GM21360 (cell line): ENCODE data around the gene SPOCK3.
"Not testable (repeated sequence)": the region's sequence is repeated elsewhere in the genome, so short reads cannot be mapped to it uniquely, and the experiment has no call there.

Experiments used
- ATAC-seq: cut with Tn5 transposase; IDR thresholded peaks from one replicate; pipeline ENCODE4 v1.9.1; 2021; ENCODE audit warnings: mild to moderate bottlenecking, moderate library complexity; ENCODE audit not compliant: unreplicated experiment

Gene SPOCK3

GRCh38 chr4:166968219-166968618 is 266.1 kb downstream of the SPOCK3 start:
- ATAC-seq = not testable (repeated sequence)

GRCh38 chr4:166965562-166965961 is 268.7 kb downstream of the SPOCK3 start:
- no peak for ATAC-seq

GRCh38 chr4:166957451-166957850 is 276.8 kb downstream of the SPOCK3 start:
- ATAC-seq = no peak

- ATAC-seq = peak; percentile 55
Measured at GRCh38 chr4:166956484-166956883, 277.8 kb downstream of the SPOCK3 start.

GRCh38 chr4:166941629-166942028 is 292.7 kb downstream of the SPOCK3 start:
- ATAC-seq = peak; percentile 84

GRCh38 chr4:166930464-166930863 is 303.8 kb downstream of the SPOCK3 start:
- ATAC-seq = no peak

GRCh38 chr4:166924424-166924823 is 309.9 kb downstream of the SPOCK3 start:
- no peak for ATAC-seq

- ATAC-seq = no peak
Measured at GRCh38 chr4:166913926-166914325, 320.4 kb downstream of the SPOCK3 start.

- no peak for ATAC-seq
Measured at GRCh38 chr4:166903408-166903807, 330.9 kb downstream of the SPOCK3 start.

GRCh38 chr4:166902941-166903340 is 331.4 kb downstream of the SPOCK3 start:
- ATAC-seq = no peak

- ATAC-seq = peak; percentile 88
Measured at GRCh38 chr4:166896254-166896653, 338.0 kb downstream of the SPOCK3 start.

- peak; percentile 7 for ATAC-seq
Measured at GRCh38 chr4:166895771-166896170, 338.5 kb downstream of the SPOCK3 start.

GRCh38 chr4:166887457-166887856 is 346.8 kb downstream of the SPOCK3 start:
- ATAC-seq = no peak

GRCh38 chr4:166886718-166887117 is 347.6 kb downstream of the SPOCK3 start:
- ATAC-seq = no peak

GRCh38 chr4:166882221-166882620 is 352.1 kb downstream of the SPOCK3 start:
- no peak for ATAC-seq

GRCh38 chr4:166875821-166876220 is 358.5 kb downstream of the SPOCK3 start:
- no peak for ATAC-seq

GRCh38 chr4:166862032-166862431 is 372.3 kb downstream of the SPOCK3 start:
- no peak for ATAC-seq

GRCh38 chr4:166850398-166850797 is 383.9 kb downstream of the SPOCK3 start:
- not testable (repeated sequence) for ATAC-seq

- ATAC-seq = peak; percentile 49
Measured at GRCh38 chr4:166846939-166847338, 387.4 kb downstream of the SPOCK3 start.

- no peak for ATAC-seq
Measured at GRCh38 chr4:166842795-166843261, 391.5 kb downstream of the SPOCK3 start.

GRCh38 chr4:166839615-166840251 is 394.6 kb downstream of the SPOCK3 start:
- ATAC-seq = peak; percentile 83

- peak; percentile 77 for ATAC-seq
Measured at GRCh38 chr4:166838975-166839614, 395.2 kb downstream of the SPOCK3 start.
